ENCODE data around the gene RBM10.

Gene RBM10

DNA sequence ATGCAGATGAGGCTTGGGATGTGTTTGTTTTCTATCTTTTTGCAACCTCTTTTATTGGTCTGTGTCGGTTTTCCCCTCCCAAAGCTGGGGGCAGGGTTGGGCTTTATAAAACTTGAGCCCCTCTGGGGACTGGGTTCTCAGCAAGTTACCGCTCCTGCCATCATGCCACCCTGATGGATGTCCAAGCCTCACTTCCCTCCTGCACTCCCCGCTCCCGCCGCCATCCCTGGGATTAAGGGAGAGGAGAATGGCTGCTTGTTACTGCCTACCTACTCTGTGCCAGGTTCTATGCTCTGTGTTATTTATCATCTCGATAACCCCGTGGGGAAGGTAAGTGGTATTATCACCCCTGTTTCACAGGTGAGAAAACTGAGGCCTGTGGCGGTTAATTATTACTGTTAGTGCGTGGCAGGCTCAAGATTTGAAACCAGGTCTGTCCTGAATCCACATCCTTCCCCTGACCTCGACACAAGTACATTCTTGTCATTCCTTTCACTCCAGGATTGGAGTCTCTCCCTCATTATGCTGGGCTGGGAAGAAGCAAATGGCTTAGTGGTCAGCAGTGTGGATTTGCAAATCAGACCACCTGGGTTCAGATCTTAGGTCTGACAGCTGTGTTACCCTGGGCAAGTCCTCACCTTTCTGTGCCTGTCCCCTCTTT lies 53.1 kb downstream of the RBM10 start:
- no peak for DNase-seq

DNA sequence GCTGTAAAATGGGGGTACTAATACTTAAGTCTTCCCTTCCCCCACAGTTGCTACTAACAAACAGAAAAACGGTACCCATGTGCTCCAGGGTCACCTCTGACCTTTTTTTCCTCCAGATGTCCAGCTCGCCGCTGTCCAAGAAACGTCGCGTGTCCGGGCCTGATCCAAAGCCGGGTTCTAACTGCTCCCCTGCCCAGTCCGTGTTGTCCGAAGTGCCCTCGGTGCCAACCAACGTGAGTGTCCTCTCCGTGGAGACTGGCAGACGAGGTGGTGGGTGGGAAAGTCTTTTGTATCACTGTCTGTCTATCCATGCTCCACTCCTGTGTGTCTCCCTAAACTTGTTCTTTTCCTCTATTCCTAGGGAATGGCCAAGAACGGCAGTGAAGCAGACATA lies 53.7 kb downstream of the RBM10 start:
- DNase-seq: no peak

DNA sequence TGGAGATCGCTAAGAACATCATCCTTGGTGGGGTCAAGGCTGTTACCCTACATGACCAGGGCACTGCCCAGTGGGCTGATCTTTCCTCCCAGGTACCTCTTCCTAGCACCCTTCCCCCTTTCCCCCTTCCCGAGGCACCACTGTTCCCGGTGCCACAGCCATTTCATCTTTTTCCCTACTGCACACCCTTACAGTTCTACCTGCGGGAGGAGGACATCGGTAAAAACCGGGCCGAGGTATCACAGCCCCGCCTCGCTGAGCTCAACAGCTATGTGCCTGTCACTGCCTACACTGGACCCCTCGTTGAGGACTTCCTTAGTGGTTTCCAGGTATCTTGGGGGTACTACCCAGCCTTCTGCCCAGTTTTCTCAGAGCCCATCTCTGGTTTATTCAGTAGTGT lies 54.3 kb downstream of the RBM10 start:
- DNase-seq: no peak

DNA sequence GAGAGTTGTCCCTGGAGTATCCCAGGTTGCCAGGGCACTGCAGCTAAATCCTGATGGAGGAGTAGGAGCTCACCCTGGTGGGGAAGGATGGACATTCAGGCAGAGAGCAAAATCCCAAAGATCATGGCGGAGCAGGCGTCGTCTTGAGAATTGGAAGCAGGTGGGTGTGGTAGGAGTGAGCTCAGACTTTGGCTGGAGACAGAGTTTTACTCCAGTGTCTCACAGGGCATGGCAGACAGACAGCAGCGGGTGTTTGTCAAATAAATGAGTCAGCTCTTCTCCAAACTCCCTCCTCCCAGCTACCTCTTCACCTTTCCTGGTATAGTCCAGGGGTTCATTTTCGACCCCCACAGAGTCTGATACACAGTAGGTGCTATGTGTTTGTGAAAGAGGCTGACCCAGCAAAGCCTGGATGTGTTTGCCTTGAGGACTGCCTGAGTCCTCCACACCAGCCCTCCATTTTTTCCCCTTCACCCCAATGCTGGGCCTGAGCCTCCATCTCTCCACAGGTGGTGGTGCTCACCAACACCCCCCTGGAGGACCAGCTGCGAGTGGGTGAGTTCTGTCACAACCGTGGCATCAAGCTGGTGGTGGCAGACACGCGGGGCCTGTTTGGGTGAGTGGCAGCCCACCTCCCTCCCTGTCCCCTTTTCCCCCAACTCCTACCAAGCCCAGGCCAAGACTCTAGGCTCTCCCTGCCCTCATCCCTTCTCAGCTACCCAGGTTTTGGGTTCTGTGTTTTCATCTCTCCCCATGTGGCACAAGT lies 55.5 kb downstream of the RBM10 start:
- no peak for DNase-seq

DNA sequence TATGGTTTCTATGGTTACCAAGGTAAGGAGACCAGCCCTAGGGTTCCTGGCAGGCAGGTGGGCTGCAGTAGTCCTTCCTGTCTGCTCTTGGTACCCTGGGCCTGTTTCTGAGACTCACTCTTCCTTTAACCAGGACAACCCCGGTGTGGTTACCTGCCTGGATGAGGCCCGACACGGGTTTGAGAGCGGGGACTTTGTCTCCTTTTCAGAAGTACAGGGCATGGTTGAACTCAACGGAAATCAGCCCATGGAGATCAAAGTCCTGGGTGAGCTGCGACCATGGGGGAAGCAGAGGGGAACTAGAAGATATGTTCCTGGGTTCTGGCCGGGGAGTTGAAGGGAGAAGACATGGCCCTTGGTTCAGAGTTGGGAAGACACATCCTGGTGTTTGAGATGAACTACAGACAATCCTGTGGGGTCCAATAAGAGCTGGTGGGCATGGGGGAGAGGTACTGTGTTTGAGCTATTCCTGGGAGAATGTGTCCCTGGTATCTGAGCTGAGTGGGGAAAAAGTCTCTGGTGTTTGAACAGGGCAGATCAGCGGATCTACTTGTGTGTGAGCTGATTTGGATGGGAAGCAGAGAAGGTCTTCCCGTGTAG lies 56.4 kb downstream of the RBM10 start:
- no peak for DNase-seq

DNA sequence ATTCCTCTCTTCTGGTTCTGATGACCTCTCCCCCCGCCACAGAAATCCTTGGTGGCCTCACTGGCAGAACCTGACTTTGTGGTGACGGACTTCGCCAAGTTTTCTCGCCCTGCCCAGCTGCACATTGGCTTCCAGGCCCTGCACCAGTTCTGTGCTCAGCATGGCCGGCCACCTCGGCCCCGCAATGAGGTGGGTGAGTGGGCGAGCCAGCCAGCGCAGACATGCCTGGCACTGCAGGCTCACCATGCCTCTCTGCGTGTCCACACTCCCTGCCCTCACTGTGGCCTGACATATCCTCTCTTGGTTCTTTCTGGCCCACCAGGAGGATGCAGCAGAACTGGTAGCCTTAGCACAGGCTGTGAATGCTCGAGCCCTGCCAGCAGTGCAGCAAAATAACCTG lies 57.3 kb downstream of the RBM10 start:
- no peak for DNase-seq

DNA sequence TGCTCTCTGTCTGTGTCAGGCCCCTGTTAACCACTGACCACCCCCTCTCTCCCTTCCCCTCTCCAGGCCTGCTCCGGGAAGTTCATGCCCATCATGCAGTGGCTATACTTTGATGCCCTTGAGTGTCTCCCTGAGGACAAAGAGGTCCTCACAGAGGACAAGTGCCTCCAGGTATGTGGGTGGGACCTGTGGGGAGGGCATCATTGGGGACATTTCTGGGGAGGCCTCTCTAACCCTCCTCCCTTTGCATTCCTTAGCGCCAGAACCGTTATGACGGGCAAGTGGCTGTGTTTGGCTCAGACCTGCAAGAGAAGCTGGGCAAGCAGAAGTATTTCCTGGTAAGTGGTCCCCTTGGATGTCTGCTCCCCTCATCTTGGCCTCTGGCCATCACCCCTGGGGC lies 57.9 kb downstream of the RBM10 start:
- DNase-seq: no peak

DNA sequence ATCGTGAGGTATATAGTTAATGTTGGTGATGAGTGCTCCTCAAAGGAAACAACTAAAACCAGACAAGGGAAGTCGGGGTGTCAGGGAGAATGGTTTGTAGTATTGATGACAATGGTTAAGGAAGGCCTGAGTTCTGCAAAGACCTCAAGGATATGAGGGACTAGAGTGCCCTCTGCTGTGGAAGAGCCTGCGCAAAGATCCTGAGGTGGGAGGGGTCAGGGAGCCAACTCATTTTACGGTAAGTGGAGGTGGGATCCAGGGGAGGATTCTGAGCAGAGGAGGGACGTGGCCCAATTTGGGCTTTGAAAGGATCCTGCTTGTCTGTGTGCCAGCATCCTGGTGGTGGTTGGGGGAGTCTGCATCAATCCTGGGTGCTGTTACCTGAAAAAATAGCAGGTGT lies 59.9 kb downstream of the RBM10 start:
- DNase-seq: no peak

DNA sequence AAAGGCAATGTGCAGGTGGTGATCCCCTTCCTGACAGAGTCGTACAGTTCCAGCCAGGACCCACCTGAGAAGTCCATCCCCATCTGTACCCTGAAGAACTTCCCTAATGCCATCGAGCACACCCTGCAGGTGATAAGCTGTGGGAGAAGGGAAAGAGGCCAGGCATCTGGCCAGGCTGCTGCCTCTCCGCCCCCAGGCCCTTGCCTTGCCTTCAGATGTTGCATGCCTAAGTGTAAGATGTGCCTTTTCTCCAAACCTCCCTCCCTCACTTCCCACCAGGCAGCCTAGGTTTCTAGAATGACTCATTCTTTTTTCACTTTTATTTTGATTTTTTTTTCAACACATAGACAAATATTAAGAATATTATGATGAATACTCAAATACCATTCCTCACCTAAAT lies 61.3 kb downstream of the RBM10 start:
- no peak for DNase-seq

DNA sequence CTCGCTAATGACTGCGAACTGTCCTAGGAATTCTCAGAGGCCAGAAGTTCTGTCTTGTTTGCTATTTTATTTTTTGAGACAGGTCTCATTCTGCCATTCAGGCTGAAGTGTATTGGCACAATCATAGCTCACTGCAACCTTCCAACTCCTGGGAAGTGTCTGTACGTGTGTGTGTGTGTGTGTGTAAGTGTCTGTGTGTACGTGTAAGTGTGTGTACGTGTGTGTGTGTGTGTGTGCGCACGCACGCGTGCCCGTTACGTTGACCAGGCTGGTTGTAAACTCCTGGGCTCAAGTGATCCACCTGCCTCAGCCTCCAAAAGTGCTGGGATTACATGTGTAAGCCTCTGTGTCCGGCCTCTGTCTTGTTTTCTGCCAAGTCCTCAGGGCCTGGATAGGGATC lies 63.1 kb downstream of the RBM10 start:
- no peak for DNase-seq

DNA sequence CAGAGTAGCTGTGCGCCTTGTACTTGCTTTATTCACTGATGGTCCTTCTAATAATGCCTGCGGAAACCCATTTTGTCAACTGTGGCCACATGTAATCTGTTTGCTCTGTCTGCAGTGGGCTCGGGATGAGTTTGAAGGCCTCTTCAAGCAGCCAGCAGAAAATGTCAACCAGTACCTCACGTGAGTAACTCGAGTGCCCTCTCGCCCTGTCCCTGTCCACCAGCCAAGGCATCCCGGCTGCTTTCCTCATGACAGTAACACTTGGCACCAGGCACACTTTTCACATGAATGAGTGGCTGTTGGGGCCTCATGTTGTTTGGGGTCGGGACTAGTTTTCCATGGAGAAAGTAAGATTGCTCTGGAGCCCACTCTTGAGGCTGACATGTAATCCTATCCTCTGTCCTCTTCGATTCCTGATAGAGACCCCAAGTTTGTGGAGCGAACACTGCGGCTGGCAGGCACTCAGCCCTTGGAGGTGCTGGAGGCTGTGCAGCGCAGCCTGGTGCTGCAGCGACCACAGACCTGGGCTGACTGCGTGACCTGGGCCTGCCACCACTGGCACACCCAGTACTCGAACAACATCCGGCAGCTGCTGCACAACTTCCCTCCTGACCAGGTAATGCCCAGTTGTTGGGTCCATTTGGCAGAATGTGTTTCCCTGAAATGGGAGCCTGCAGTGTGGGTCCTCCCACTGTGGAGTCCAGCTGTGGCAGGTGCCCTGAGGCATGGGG lies 64.7 kb downstream of the RBM10 start:
- DNase-seq: no peak

DNA sequence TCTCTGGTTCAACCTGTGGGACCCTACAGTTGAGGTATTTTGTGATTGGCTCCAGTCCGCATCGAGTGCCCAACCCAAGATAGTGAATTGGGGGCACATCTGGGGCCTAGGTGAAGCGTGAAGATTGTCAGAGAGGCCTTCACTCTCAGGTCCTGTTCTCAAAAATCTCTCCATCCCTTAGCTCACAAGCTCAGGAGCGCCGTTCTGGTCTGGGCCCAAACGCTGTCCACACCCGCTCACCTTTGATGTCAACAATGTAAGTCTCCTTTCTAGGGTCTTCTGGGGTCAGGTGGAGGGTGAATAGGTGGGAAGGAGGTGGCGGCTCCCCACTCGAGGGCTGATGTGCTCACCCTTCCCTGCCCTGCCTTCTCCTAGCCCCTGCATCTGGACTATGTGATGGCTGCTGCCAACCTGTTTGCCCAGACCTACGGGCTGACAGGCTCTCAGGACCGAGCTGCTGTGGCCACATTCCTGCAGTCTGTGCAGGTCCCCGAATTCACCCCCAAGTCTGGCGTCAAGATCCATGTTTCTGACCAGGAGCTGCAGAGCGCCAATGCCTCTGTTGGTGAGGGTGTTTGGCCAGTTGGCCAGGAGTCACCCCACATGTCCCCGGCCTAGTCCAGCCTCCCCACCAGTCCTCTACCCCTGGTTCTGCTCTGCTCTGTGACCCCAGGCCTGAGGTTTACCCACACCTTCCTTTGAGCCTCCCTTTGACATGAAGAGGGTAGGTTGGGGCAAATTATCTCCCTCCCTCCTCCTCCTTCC lies 65.8 kb downstream of the RBM10 start:
- DNase-seq: no peak

DNA sequence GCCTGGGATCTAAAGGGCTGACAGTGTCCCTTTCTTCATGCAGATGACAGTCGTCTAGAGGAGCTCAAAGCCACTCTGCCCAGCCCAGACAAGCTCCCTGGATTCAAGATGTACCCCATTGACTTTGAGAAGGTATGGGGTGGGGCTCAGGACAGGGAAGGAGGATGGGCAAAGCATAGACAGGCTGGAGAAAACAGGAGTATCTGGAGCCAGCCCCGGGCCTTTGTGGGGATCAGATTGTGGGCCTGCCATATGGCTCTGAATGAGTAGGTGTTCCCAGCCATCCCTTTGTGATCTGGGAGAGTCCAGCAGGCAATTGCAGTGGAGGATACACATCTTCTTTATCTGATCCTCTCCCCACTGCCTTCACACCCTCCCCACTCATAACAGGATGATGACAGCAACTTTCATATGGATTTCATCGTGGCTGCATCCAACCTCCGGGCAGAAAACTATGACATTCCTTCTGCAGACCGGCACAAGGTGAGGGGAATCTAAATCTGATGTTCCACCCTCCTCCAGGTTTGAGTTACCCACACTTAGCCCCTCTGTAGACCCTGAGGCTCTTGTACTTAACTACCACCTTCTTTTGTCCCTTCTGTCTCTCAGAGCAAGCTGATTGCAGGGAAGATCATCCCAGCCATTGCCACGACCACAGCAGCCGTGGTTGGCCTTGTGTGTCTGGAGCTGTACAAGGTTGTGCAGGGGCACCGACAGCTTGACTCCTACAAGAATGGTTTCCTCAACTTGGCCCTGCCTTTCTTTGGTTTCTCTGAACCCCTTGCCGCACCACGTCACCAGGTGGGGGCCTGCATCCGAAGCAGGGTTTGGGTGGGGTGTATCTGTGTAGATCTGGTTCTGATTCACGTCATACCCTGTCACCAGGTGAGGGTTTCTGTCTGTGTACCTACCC lies 67.6 kb downstream of the RBM10 start:
- DNase-seq: no peak

DNA sequence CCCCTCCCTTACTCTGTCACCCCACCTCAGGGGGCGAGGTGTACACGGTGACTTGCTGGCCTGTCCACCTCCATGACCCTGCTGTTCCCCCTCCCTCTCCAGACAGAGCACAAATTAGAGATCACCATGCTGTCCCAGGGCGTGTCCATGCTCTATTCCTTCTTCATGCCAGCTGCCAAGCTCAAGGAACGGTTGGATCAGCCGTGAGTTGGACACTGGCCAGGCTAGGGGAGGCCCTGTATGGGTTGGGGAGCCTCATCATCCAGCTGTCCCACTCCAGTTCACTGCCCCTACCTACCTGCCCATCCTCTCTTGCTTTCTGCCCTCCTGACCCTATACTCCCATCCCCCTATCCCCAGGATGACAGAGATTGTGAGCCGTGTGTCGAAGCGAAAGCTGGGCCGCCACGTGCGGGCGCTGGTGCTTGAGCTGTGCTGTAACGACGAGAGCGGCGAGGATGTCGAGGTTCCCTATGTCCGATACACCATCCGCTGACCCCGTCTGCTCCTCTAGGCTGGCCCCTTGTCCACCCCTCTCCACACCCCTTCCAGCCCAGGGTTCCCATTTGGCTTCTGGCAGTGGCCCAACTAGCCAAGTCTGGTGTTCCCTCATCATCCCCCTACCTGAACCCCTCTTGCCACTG lies 69.5 kb downstream of the RBM10 start:
- no peak for DNase-seq

DNA sequence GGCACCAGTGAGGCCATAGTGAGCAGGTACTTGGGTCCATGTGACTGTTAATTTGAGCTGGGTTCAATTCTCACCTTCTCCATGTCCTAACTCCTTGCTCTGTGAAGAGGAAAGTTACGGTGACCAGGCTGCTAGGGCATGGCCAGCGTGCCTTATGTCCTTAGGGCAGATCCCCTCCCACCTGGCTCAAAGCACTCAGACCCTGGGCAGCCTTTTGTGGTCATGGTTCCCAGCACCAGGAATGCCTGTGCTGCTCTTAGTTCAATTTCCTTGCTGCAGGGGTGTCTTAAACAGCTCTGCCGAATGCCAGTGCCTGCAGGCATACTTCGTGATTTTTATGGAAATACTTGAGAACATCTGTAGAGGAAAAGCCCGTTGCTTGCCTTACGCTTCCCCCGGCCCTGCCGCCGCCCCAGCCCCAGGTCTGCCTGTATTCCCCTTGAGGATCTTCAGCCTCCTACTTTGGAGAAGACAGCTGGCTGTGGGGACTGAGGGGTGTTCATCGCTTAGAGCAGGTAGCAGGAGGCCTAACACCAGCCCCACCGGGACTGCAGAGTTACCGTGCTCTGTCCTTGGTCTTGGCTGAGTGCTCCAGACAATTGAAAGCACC lies 70.4 kb downstream of the RBM10 start:
- DNase-seq: no peak

DNA sequence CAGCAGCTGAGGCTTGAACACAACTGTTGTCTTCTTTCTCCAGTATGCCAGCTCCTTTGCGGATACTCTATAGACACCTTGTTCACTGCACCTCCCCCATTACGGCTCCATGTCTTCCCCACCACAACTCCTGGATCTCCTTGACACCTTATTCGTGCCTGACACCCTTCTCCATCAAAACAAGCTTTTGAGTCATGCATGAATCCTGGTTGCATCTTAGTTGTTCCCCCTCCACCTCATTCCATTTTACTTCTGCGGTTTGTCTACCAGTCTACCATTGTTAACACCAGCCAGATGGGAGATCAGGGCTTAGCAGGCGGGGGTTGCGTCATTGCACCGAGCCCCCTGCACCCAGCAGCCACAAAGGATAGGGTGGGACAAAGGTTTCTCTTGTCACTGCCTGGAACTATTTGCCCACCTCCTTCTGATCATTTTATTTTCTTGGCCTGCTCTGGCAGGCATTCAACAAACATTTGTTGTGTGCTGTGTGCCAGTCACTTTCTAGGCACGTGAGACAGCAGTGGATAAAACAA lies 71.4 kb downstream of the RBM10 start:
- DNase-seq: no peak

DNA sequence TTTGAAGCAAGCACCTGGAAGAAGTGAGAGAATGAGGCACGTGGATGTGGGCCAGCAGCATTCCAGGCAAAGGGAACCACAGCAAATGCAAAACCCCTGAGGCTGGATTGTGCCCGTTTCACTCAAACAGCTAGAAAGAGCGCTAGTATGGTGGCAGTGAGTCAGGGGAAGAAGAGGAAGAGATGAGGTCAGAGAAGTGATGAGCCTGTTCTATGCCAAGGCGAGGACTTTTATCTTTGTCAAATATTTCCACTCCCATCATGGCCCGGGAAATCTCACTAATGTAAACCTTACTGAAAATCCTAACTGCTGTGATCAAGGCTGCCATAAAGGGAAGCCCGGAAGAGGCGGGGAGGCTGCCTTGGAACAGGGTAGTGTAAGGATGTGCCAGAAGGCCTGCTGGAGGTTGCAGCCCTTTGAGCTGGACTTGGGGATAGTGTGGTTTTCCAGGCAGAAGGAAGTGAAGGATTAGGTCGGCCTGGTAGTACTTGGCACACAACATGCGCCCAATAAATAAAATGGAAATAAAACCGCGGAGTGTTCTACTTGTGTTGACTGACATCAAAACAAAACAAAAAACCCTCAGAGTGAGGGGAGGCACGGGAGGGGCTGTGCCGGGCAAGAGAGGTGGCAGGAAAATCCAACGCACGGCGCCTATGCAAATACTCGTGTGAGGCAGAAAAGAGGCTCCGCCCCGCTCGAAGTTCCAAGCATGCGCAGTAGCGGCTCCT lies 72.3 kb downstream of the RBM10 start:
- DNase-seq: no peak

DNA sequence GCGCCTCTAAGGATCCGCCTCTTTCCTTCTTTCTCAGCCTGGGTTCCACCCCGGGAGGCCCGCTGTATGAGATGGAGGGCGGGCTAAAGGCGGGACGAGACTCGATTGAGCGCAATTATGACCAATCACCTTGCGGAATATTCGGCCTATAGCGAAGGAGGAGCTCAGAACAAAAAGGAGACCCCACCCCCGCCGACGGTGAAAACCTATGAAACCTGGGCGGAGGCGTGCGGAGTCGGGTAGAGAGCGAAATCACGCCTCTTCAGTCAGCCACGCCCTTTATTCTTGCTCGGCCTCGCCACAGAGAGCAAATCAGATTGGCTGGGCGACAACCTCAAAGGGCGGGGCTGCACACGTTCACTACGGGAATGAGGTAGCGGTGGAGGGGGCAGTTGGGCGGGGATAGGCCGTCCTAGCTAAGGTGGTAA lies 72.8 kb downstream of the RBM10 start:
- peak; percentile 71 for DNase-seq

DNA sequence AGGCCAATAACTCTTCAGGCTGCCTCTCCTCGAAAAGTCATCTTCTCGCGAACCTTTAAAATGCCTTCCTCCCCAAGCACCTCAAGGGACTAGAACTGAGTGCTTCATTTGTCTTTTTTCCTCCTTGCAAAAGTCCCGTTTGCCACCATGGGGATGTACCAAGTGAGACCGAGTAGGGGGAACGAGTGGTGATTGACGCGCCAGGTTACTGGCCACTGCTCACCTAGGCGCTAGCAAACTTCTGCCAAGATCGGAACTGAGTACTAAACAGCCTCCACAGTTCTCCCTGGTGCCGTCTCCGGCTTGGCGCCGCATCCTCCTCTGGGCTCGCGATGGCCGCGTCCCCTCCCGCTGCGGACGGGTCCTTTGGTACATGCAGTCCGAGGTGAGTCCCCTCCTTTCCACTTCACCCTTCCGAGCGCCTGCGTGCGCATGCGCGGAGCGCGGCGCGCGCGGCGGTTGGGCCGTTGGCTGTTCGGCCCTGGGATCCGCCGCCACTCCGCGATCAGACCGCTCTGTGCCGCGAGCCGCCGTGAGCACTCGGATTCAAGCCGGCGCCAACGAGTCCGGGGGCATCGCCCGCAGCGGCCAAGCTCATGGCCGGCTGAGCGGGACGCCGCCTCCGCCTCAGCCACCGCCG lies 73.4 kb downstream of the RBM10 start, which contains the start of gene CDK16:
Gene CDK16, plus strand, starts transcription at position 402 of the 640 bp plus-strand sequence. CDS start 4,877 bp downstream, outside the sequence.
- DNase-seq: peak; percentile 51
